HG02970 (cell line): ENCODE measurements around the gene ESRP2.

ENCODE experiments used
- ATAC-seq: cut with Tn5 transposase; IDR thresholded peaks from one replicate; pipeline ENCODE4 v1.9.1; 2021; ENCODE audit warnings: mild to moderate bottlenecking, moderate library complexity, moderate number of reproducible peaks; ENCODE audit not compliant: unreplicated experiment, low FRiP score

The ESRP2 gene

GRCh38 chr16:68264128-68265077 lies 28.5 kb upstream of the ESRP2 start, which contains the start of gene SLC7A6:
Gene SLC7A6 (plus strand): TSS chr16:68264526. CDS start chr16:68274727, 10,201 bp downstream.
- peak; percentile 59 for ATAC-seq

DNA sequence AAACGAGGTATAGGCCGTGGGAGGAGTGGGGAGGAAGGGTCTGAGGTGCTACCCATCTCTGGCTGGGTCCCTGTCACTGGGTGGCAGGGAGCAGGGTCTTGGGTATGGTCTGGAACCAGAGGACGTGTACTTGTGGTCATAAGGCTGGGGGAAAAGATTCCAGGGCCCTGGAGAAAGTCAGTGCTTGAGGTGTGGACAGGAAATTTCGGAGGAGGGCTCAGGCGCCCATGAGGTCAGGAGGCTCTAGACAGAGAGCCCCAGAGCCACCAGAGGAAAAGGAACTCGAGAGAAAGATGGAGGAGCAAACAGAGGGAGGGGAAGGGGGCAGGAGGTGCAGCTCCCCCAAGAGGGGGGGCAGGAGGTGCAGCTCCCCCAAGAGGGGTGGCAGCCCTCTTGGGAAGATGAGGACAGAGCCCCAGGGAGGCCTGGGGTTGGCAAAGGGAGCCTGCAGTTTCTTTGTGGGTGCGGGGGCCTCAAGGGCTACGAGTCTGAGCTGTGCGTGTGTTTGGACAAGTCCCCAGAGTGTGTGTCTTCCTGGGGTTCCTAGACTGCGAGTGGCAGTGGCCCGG lies 27.7 kb upstream of the ESRP2 start:
- no peak for ATAC-seq

- no peak for ATAC-seq
Observed at GRCh38 chr16:68259007-68259825, 23.3 kb upstream of the ESRP2 start.

DNA sequence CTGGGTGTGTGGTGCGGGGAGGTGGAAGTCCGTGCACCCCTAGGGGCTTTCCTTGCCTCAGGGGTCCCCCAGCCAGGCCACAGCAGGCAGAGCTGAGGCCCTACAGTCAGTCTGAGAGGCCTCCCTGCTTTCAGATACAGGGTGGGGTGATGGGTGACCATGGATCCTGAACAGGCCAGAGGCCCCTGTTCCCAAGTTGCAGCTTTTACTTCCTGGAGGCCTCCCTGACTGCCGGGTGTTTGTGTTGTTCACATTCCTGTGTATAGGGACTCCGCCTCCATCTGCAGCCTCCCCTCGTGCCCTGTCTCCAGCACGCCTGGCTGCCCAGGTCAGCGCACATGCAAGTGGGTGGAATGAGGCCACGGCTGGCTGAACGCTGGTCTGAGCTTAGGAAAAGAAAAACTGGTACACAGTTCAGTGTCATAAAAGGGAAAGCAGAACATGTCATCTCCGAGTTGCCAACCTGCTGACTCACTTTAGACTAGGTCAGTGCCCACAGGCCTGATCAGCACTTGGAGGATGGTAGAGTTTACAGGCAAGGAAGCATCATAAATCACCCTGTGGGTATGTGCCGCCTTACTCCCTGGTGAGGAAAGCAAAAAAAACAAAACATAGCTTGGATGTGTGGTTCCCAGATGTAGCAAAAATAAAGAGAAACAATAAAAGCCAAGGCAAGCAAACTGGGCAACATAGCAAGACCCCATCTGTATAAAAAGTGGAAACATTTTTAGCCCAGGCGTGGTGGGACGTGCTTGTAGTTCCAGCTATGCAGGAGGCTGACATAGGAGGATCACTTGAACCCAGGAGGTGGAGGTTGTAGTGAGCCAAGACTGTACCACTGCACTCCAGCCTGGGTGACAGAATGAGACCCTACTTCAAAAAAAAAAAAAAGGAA lies 22.2 kb upstream of the ESRP2 start:
- no peak for ATAC-seq

GRCh38 chr16:68257251-68257905 lies 21.5 kb upstream of the ESRP2 start:
- no peak for ATAC-seq

DNA sequence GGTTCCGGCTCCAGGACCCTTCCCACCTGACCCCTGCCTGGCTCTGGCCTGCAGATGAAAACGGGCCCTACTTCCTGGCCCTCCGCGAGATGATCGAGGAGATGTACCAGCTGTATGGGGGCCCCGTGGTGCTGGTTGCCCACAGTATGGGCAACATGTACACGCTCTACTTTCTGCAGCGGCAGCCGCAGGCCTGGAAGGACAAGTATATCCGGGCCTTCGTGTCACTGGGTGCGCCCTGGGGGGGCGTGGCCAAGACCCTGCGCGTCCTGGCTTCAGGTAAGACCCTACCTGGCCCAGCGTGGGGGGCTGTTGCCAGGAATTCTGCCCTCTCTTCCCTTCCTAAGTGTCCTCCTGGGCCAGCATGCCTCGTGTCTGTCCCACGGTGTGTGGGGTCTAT lies 19.8 kb upstream of the ESRP2 start:
- no peak for ATAC-seq

DNA sequence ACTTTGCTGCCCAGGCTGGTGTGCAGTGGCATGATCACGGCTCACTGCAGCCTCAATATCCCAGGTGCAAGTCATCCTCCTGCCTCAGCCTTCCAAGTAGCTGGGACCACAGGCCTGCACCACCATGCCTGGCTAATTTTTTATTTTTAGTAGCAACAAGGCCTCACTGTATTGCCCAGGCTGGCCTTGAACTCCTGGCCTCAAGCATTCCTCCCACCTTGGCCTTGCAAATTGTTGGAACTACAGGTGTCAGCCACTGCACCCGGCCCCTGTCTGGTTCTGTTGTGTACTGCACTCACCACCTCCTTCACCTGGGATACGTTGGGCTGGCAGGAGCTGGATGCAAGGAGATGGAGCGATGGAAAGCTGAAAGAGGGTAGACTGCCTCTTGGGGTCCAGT lies 17.8 kb upstream of the ESRP2 start:
- no peak for ATAC-seq

- no peak for ATAC-seq
Observed at GRCh38 chr16:68252383-68252782, 16.5 kb upstream of the ESRP2 start.

DNA sequence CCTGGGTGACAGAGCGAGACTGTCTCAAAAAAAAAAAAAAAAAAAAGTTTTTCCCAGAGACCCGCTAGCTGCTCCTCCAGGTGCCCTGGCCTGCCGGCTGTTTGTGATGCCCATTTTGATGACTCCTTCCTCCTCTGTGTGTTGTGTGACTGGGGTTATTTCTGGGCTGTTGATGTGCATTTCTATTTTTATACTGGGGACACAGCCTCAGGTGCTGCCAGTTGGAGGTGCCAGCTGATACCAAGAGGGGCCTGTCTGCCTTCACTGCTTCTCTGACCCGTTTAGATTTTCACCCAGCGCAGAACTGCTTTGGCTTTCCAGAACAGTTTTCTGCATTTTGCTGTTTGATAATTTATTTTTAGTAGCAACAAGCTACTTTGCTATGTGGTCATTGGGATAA lies 15.9 kb upstream of the ESRP2 start:
- ATAC-seq, result no peak

DNA sequence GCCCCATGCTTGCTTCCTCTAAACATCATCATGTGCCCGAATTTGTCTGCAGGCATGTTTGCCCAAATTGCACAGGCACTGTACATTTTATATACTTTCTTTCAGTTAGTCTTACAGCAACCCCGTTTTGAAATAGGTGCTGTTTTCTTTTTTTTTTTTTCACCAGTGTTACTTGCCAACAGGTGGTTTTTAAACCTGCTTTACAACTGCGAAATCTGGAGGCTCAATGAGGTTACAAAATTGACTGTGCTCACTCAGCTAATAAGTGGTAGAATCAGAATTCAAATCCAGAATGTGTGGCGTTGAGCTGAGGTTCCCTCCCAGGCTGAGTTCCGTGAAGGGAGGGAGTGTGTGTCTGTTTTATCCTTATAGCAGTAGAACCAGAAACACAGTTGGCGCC lies 15.0 kb upstream of the ESRP2 start:
- no peak for ATAC-seq

- no peak for ATAC-seq
Observed at GRCh38 chr16:68249371-68249770, 13.4 kb upstream of the ESRP2 start.

GRCh38 chr16:68247932-68248331 lies 12.0 kb upstream of the ESRP2 start:
- no peak for ATAC-seq

DNA sequence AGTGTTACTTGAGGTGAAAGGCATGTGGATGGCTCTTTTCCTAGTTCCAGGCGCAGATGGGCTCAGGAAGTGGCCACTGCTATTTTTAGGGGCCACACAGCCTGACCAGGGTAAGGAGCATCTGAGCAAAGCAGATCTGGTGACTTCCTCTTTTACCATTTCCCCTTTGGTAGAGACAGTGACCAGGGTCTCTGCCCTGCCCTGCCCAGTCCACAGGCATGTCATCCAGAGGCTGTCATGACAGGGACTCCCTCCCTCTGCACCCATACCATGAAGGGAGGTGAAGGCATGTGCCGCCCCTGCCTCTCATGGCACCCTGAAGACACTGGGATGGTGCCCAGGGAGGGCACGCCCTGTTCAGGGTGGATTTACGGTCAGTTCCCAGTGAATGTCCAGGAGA lies 11.5 kb upstream of the ESRP2 start:
- ATAC-seq, result no peak

DNA sequence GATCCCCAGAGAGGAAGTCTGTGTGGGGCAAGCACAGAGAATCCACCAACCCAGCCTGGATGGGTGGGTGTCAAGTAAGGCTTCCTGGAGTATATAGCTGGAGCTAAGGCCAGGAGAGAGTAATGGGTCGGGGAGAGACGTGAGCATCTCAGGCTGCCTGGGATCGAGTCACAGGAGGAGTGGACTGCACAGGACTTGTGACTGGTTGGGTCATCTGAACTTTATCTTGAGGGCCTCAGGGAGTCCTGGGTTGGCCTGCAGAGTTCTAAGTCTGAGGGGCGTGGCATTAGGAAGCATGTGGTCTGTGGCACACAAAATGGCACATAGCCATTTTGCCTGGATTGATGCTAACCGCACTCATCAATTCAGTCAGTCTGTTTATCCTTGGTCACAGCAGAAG lies 10.7 kb upstream of the ESRP2 start:
- no peak for ATAC-seq

DNA sequence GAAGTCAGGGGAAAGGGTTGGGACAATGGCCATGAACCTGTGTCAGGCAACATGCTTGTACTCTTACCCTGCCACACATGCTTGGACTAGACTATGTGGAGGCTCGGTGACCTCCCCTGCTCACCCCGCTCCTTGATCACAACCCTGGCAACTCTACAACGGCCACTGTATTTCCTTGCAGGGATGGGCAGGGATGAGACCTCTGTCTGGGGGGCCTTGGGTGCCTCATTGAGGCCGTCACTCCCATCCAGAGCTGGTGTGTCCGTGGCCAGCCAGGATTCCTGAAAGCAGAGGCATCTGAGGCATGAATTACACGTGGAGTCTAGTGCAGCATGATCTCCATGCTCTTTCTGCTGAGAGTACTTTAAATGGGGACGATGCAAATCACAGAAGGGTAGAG lies 10.2 kb upstream of the ESRP2 start:
- no peak for ATAC-seq

GRCh38 chr16:68244903-68245853 lies 9.3 kb upstream of the ESRP2 start, which contains the start of gene PLA2G15:
Gene PLA2G15 (plus strand): TSS chr16:68245373. CDS start chr16:68245427, 54 bp downstream.
- peak; percentile 74 for ATAC-seq

- ATAC-seq, result no peak
Observed at GRCh38 chr16:68244481-68244902, 8.6 kb upstream of the ESRP2 start.
